Gastroesophageal sphincter (tissue), 3 donors: ENCODE data around the gene BHLHE23.

ENCODE experiments used
- EP300 ChIP-seq: sonication (generic); formaldehyde crosslinking; IDR thresholded peaks from one replicate; pipeline ENCODE4 v1.6.1; 2017; ENCODE audit warnings: antibody characterized with exemption, mild to moderate bottlenecking
- POLR2A ChIP-seq, 2 donors: fragments of 450-650 bp; IDR thresholded peaks; one replicate each; pipeline ENCODE4 v1.6.1; 2017; ENCODE audit warnings: antibody characterized with exemption in 2 of 2, mild to moderate bottlenecking in 2 of 2, moderate library complexity in 1 of 2
- TF ChIP-seq, protein P1 (sequence below), 4 experiments: fragments of 200-600 bp in 2 of 4; fragments of 450-650 bp in 2 of 4; sonication (generic) in 1 of 4; IDR thresholded peaks; one replicate each; pipeline ENCODE4 v1.5.1; 2017 to 2019; ENCODE audit warnings: antibody characterized with exemption in 4 of 4, mild to moderate bottlenecking in 2 of 4, moderate library complexity in 2 of 4

DNA sequence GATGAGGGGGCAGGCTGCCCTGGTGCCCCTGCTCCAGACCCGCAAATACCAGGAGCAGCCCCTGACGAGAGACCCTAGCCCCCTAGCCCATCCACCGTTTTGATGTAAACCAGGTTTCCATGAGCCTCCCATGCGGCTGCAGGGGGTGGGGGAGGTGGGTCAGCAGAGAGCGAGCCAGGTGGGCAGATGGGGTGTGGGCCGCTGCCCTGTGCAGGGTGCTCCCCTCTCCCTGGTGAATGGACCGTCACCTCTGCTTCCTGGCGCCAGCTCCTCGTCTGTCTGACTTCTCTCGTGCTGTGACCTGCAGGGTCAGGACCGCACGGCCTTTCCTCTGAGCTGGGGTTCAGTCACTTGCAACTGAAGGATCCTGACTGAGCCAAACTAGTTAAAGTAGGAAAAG is 15.7 kb upstream of the BHLHE23 start:
- TF ChIP-seq POLR2A (IDR thresholded peaks at IDR 0.05) (no peak), EP300 (no peak)
- TF ChIP-seq, protein P1, sequence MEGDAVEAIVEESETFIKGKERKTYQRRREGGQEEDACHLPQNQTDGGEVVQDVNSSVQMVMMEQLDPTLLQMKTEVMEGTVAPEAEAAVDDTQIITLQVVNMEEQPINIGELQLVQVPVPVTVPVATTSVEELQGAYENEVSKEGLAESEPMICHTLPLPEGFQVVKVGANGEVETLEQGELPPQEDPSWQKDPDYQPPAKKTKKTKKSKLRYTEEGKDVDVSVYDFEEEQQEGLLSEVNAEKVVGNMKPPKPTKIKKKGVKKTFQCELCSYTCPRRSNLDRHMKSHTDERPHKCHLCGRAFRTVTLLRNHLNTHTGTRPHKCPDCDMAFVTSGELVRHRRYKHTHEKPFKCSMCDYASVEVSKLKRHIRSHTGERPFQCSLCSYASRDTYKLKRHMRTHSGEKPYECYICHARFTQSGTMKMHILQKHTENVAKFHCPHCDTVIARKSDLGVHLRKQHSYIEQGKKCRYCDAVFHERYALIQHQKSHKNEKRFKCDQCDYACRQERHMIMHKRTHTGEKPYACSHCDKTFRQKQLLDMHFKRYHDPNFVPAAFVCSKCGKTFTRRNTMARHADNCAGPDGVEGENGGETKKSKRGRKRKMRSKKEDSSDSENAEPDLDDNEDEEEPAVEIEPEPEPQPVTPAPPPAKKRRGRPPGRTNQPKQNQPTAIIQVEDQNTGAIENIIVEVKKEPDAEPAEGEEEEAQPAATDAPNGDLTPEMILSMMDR (IDR thresholded peaks at IDR 0.05): no peak
